ENCODE measurements around the gene MED13L.
"Not testable (repeated sequence)": the region's sequence is repeated elsewhere in the genome, so short reads cannot be mapped to it uniquely, and the experiment has no call there.

Gene MED13L

DNA sequence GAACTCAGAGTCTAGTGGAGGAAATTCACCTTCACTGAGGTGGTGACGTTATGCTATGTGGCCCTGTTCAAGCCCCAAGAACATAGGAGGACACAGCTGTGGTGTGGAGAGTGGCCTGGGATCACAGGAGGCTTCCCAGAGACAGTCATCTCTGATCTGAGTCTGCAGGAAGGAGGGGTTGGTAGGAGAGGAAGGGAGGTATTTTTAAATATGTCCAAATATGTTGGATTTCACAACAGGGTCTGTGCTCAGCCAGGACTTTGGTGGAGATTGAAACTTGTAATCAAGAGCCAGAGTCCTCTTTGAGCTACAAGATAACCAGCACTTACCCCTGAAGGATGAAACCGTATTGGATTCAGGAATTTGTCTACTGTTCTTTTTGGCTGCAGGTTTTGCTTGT is 26.4 kb upstream of the MED13L start:
- no peak for DNase-seq (ENCODE audit: low read depth in 2 of 3, low spot score in 2 of 3)

DNA sequence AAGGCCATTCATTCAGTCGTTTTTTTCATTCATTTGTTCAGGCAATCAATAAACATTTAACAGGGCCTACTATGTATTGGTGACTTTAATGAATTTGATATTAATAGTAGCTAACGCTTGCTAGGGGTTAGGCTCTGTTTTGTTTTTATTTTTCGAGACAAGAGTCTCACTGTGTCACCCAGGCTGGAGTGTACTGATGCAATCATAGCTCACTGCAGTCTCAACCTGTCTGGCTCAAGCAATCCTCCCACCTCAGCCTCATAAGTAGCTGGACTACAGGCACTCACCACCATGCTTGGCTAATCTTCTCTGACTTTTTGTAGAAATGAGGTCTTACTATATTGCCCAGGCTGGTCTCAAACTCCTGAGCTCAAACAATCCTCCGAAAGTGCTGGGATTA is 25.6 kb upstream of the MED13L start:
- no peak for DNase-seq (ENCODE audit: low read depth in 2 of 3, low spot score in 2 of 3)

DNA sequence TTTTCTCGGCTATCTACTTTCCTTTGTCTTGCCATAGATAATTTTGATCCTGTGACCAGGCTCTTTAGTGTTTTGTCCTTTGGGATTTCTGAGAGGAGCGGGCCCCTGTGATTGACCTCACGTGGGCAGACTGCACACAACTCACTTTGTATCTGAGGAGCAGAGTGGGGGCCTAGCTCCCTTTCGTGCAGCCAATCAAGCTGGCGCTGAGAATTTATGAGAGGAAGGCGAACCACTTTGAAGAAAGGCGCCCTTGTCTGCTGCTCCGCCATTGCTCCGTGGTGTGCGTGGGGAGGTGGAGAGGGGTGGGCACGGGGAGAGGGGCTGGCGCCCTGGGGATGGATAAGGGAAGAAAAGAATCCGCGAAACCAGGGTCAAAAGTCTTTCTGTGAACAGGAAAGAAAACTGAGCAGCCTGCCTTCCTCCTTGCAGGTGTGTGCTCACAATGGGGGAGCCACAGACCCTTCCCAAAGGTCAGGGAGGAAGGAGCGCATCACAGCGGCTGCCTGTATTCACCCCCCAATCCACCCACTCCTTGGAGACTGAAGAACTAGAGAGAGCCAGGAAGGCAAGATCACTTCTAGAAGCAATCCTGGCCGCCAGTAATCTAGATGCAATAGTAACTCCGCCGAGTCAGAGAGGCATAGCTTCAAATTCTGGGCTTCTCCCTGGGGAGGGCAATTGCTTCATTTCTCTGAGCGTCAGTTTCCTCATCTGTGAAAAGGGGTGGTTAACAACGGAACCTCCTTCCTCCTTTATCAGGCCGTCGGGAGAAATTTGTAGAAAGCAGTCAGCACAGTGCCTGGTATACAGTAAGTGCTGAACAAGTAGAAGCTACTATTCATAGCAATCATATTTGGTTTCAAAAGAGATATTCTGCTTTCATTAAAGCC is 24.9 kb upstream of the MED13L start:
- DNase-seq (ENCODE audit: low read depth in 2 of 3, low spot score in 2 of 3), result no peak

DNA sequence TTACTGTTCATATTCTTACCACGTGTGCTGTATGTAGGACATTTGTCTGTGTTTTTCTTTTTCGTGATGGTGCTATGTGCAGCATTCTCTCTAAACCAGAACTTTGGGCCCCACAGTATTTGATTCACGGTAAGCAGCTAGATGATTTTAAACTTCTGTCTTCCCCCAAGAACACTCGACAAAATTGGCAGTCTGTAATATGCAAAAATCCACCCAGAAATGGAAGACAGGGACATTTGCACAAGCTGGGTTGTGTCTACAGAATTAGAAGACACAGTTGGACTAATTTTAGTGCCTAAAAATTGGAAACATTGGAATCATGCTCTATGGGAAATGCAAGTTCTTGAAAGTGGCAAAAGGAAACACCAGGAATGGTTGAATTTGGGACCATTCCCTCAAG is 24.1 kb upstream of the MED13L start:
- no peak for DNase-seq (ENCODE audit: low read depth in 2 of 3, low spot score in 2 of 3)

DNA sequence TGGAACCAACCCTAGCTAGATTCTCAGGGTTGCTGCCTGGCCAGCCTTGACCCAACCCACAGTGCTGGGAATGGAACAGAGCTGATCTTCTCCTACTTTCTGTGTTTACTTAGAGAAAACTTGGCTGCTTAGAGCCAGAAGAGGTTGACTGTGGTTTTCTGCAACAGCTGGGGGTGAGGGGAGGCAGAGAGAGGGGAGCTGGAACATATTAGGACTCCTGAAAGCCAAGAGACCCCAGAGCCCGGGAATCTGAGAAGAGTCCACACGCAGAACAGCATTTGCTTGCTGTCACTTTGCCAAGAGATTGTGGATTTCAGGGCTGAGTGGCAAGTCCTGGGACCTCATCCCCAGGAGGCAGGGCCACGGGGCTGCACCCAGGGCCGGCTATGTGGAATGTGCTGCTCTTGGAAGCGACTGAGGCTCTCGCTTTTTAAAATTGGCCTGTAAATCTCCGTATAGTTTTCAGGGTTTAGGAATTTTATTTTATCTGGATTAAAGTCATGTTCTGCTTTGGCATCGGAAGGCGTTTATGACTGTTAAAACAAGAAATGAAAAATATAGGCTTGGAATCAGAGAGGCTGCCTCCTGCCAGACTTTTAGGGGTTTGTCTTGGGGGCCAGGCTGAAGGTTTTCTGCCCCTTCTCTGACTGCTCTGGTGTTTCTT is 22.3 kb upstream of the MED13L start:
- DNase-seq (ENCODE audit: low read depth in 2 of 3, low spot score in 2 of 3), result no peak

DNA sequence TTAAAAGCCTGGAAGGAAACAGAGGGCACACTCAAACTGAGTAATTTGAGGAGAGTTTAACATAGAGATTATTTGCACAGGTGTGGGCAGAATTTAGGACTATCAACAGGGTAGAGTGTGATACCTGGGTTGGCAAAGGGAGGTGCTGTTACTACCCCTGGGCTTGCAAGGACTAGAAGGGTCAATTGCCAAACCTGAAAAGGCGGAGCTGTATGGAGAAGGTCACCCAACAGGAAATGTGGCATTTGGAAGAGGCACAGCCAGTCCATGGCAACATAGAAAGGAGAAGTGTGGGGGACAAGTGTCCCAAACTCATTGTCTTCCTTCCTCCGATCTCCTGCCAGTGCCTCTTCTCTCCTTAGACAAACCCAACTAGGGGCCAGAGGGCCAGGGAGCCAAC is 21.6 kb upstream of the MED13L start:
- no peak for DNase-seq (ENCODE audit: low read depth in 2 of 3, low spot score in 2 of 3)

DNA sequence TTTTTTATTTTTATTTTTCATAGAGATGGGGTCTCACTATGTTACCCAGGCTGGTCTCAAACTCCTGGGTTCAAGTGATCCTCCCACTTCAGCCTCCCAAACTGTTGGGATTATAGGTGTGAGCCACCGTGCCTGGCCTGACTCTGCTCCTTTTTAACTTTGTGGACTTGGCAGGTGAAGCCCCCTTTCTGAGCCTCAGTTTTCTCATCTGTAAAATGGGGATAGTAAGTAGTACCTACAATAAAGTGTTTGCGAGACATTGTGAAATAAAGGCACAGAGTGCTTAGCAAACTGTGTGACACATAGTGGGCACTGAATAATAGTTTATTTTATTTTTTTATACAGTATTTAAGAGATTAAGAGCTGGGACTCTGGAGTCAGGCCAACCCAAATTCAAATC is 21.1 kb upstream of the MED13L start:
- DNase-seq (ENCODE audit: low read depth in 2 of 3, low spot score in 2 of 3), result no peak

DNA sequence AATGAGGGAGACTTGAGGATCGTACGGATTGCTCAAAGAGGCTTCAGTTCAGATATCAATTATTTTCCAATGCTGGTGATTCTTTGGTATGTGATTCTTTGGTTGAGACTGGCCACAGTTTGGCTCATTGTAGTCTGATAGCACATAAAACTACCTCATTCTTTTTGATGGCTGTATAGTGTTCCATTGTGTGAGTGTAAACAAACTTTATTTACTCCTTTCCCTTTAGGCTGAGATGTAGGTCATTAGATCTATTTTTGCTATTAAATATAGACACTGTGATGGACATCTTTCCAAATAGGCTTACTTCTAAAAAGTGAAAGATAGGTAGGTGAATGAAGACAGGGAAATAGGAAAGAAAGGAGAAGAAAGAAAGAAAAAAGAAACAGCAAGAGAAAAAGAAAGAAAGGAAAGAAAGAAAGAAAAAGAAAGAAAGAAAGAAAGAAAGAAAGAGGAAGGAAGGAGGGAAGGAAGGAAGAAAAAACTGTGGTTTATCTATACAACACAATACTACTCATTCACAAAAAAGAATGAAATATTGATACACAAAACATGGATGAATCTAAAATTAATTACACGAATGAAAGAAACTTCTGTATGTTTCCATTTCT is 19.8 kb upstream of the MED13L start:
- no peak for DNase-seq (ENCODE audit: low read depth in 2 of 3, low spot score in 2 of 3)

DNA sequence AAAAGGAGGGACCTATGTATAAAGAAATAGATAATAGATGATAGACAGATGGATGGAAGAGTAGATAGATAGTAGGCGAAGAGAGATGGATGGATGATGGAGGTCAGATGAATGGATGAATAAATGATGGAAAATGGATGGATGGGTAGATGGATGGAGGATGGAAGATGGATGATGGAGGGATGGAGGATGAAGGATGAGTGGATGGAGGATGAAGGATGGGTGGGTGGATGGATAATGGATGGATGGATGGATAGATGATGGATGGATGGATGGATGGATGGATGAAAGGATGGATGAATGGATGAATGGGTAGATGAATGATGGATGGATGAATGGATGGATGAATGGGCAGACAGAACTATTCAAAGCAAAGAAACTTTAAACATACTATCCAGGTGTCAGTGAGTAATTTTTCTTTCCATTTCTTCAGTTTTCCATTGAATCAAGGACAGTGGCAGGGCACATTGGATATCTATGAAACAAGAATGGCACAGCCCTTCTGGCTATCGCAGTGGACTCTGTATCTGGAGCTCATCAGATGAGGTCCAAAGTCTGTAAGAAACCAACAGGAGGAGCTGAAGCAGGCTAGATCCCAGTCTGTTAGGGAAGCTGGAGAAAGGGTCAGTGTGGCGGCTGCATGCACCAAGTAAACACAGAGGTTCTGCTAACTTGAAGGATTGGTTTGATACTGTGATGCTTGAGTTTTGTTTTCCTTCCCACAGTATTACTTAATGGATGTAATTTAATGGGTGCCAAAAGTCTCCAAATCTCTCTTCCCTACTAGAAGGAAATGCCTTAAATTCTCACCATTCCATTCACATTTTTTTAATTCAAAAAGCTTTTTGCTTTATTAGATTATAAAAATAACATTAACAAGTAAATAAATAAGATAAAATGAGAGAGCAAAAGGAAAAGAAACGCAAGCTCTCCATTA is 18.1 kb upstream of the MED13L start:
- DNase-seq (ENCODE audit: low read depth in 2 of 3, low spot score in 2 of 3), result no peak

DNA sequence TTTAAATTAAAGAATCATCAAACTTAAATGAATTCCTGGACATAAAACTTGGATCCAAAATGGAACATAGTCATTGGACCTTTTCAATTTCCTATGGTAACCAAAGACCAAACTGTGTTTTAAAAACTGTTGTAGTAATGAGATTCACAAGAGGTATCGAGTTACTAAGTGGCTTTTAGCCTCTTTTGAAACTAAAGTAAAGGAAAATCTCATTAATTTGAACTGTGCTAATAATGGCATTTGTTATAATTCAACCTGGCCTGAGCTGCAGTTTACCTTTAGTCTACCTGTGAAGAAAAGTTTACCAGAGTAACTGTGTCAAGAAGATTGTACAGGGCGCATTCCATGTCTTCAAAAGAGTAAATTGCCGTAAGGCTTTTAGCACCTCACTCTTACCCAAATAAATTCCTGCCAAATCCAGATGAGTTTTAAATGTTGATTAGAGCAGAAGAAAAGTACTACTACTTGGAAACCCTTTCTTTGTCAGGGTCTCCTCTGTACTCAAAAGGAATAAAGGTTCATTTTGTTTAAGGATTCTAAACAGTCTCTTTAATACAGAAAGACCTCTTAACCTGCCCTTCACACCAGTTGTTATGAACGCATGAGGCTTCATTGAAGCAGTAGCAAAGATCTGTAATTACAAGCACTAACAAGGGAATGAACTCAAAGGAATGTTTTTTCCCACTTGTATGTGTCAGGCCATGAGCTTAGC is 17.1 kb upstream of the MED13L start:
- DNase-seq (ENCODE audit: low read depth in 2 of 3, low spot score in 2 of 3), result no peak

DNA sequence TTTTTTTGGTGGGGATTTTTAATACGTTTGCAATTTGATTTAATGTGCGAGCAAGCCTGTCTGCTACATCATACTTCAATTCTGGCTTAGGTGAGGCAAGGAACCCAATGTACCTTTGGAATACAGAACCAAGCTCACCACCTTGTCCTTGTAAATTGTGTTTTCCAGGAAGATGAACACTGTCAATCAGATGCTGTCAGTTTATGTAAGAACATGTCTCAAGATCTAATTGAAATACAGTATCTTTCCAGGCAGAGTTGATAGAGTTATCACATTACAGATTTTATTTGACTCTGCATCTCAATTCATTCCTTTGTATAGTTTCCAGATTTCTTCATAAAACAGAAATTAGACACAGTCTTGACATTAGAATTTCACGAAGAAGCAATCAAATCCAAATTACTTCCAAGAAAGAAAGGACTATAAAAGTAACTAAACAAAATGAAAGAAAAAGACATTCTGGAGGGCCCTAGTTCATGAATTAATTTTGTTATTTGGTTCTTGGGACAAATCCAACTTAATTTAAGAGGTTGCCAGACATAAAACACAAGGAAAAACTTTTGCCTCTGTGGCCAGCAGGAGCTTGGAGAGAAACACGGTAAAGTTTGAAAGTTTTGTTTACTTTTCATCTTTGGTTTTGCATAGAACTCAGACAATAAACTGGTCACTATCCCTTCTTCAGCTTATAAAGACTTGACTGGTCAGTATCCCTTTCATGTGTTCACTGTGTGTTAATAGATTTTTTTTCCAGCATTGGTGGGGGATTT is 16.4 kb upstream of the MED13L start:
- no peak for DNase-seq (ENCODE audit: low read depth in 2 of 3, low spot score in 2 of 3)

DNA sequence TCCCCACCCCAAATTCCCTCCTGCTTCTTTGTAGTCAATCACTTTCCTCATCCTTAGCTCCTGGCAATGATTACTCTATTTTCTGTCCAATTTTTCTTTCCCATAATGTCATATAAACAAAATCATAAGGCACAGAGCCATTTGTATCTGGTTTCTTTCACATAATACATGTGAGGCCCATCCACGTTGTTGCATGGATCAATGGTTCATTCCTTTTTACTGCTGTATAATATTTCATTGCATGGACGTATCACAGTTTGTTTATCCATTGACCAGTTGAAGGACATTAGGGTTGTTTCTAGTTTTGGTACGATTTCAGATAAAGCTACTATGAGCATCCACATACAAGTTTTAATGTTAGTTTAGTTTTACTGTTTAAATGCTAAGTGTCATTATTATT is 13.7 kb upstream of the MED13L start:
- no peak for DNase-seq (ENCODE audit: low read depth in 2 of 3, low spot score in 2 of 3)

DNA sequence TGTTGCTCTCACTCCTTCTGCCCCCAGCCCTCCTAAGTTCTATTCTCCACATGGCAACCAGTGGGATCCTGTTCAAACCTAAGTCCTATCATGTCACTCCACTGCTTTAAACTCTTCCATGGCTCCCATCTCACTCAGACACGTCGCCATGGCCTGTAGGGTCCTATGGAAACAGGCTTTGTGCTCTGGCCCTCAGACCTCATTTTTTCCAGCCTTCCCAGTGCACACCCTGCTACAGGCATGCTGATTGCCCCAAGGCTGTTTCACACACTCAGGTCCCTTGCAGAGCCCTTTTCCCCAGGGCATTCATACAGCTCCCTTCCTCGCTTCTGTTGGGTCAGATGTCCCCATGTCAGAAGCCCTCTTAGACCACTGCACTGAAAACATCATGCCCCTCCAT is 11.2 kb upstream of the MED13L start:
- no peak for DNase-seq (ENCODE audit: low read depth in 2 of 3, low spot score in 2 of 3)

DNA sequence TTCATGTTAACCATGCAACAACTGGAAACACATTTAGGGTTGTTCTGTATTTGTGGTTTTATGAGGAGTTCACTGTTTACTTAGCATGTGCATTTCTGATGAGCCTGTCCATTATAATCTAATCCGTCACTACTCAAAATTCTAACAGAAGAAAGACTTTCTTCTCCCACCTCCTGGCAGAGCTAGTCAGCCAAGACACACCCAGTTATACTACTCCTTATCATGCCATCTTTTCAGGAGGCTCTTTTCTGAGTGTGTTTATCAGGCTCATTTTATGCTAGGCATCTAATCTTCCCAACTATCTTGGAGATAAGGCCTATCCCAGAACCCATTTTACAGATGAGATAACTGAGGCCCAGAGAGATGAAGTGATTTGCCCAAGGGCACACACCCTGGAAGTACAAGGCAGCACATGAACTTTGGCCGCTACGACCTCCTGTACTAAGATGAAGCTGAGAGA is 10.4 kb upstream of the MED13L start:
- DNase-seq (ENCODE audit: low read depth in 2 of 3, low spot score in 2 of 3), result no peak

DNA sequence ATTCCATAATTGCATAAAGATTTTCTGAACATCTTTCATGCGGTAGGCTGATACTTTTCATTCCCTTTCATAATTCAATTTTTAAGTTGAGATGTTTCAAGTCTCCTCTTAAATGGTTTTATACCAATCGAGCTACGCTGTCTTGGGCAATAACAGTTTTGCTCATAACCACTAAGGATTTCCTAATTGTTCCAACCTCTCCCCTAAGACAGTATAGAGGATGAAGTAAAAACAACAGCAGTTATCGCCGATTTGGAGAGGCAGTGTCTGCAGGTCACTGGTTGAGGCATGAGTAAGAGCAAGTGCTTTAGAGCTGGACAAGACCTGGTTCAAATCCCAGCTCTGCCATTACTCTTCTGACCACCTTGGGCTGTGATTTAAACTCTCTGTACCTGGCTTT is 6.9 kb upstream of the MED13L start:
- DNase-seq (ENCODE audit: low read depth in 2 of 3, low spot score in 2 of 3), result no peak

DNA sequence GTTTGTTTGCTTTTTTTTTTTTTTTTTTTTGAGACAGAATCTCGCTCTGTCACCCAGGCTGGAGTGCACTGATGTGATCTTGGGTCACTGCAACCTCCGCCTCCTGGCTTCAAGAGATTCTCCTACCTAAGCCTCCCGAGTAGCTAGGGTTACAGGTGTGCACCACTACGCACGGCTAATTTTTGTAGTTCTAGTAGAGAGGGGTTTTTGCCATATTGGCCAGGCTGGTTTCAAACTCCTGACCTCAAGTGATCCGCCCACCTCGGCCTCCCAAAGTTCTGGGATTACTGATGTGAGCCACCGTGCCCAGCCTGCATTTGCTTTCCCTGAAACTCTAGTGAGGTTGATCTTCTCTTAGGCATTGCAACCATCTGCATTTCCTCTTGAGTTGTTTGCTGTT is 6.4 kb upstream of the MED13L start:
- not testable (repeated sequence) for DNase-seq (ENCODE audit: low read depth in 2 of 3, low spot score in 2 of 3)

DNA sequence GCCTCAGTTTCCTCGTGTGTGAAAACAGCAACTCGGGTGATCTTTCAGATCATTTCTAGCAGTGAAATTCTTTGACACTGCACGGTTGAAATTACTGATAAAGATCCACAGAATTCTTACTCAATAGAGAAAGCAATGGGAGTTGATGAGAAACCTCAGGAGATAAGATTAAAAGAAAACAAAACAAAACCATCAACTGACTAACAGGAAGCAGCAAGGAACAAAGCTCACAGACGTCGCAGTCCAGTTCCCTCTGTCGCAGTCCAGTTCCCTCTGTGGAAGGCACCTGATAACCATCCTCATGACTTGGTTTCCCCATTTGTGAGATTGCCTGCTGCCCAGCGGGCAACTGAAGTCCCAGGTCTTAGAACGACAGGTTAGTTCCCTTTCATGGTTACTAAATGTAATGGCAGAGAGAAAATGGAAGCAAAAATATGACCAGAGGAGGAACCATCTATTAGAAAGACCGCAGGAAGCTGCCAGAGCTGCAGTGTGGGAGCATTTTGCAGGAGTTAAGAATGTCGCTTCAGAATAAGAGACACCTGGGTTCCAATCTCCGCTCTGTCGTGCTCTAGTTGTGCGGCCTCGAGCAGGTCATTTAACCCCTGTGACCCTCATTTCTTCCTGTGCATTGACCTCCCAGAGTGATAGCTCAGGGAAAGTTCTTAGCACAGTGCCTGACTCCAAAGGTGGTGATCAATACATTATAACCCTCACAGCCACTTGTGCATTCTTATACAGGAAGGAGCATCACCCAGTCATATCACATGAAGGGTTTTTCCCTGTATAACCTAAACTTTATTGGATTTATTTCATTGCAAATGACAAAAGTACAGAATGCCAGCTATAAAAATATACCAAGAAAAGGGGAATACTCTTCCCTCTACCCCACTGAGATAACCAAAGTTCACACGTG is 5.1 kb upstream of the MED13L start:
- DNase-seq (ENCODE audit: low read depth in 2 of 3, low spot score in 2 of 3), result no peak

DNA sequence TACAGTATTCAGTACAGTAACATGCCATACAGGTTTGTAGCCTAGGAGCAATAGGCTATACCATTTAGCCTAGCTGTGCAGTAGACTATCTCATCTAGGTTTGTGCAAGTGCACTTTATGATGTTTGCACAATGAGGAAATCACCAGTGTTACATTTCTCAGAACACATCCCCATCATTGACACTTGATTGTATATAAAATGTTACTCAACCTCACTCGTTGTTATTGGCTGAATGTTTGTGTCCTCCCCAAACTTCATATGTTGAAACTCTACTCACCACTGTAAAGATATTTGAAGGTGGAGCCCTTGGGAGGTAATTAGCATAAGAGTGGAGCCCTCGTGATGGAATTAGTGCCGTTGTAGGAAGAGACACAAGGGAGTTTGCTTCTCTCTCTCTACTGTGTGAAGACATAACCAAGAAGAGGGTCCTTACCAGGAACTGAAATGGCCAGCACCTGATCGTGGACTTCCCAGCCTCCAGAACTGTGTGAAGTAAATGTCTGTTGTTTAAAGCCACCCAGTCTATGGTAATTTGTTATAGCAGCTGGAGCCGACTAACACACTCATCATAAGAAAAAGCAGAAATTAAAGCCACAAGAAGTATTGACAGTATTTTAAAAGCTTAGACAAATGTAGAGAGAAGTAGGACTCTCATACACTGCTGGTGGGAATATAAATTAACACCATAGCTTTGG is 3.2 kb upstream of the MED13L start:
- no peak for DNase-seq (ENCODE audit: low read depth in 2 of 3, low spot score in 2 of 3)
